Neural progenitor cell (in vitro differentiated cells): ENCODE data around the gene STARD9. TPM values are rescaled to one million over a fixed set of nuclear protein-coding genes. Genes with fewer than 3 reads are reported as not detected.

Experiments
- DNase-seq: peaks from one replicate; pipeline ENCODE4 v3.0.0-alpha.2; 2016; ENCODE audit warnings: low spot score
- H2AFZ ChIP-seq: fragments of 200-600 bp; sonication (generic); replicated peaks from 2 replicates; pipeline ENCODE4 v1.6.1; 2016; ENCODE audit warnings: antibody characterized with exemption
- H3F3A ChIP-seq: fragments of 200-600 bp; sonication (generic); 2 replicates; pipeline ENCODE4 v1.6.1; 2016; ENCODE audit warnings: antibody characterized with exemption, low read depth
- H3K27ac ChIP-seq: fragments of 200-600 bp; sonication (generic); 2 replicates; pipeline ENCODE4 v1.5.1; 2016; ENCODE audit warnings: mild to moderate bottlenecking
- H3K27me3 ChIP-seq: fragments of 200-600 bp; sonication (generic); 2 replicates; pipeline ENCODE4 v1.6.1; 2016; ENCODE audit warnings: mild to moderate bottlenecking, moderate library complexity
- H3K36me3 ChIP-seq: fragments of 200-600 bp; sonication (generic); 2 replicates; pipeline ENCODE4 v1.5.1; 2016
- H3K4me1 ChIP-seq: fragments of 200-600 bp; sonication (generic); 2 replicates; pipeline ENCODE4 v1.6.1; 2016; ENCODE audit warnings: mixed run types
- H3K4me2 ChIP-seq: fragments of 200-600 bp; sonication (generic); 2 replicates; pipeline ENCODE4 v1.6.1; 2016
- H3K4me3 ChIP-seq: fragments of 200-600 bp; sonication (generic); 2 replicates; pipeline ENCODE4 v1.5.1; 2016
- H3K79me2 ChIP-seq: fragments of 200-600 bp; sonication (generic); 2 replicates; pipeline ENCODE4 v1.6.1; 2016; ENCODE audit warnings: low read depth
- H3K9ac ChIP-seq: fragments of 200-600 bp; sonication (generic); 2 replicates; pipeline ENCODE4 v1.6.1; 2016
- H3K9me3 ChIP-seq: fragments of 200-600 bp; sonication (generic); 2 replicates; pipeline ENCODE4 v1.5.1; 2016; ENCODE audit warnings: low read depth
- H4K20me1 ChIP-seq: fragments of 200-600 bp; sonication (generic); 2 replicates; pipeline ENCODE4 v1.6.1; 2016; ENCODE audit warnings: low read depth
- H3K27ac Mint-ChIP-seq: 3 replicates; pipeline ENCODE4 v1.8.0; 2021; ENCODE audit warnings: mixed read lengths
- H3K27me3 Mint-ChIP-seq: 2 replicates; pipeline ENCODE4 v1.8.0; 2022; ENCODE audit warnings: low read depth, mild to moderate bottlenecking, inconsistent platforms, moderate library complexity, mixed read lengths; ENCODE audit not compliant: insufficient read depth
- H3K36me3 Mint-ChIP-seq: 3 replicates; pipeline ENCODE4 v1.8.0; 2021; ENCODE audit warnings: mixed read lengths
- H3K4me1 Mint-ChIP-seq: 3 replicates; pipeline ENCODE4 v1.8.0; 2021; ENCODE audit warnings: mixed read lengths
- H3K4me3 Mint-ChIP-seq: 3 replicates; pipeline ENCODE4 v1.8.0; 2021; ENCODE audit warnings: mild to moderate bottlenecking, moderate library complexity, mixed read lengths
- H3K9me3 Mint-ChIP-seq: 3 replicates; pipeline ENCODE4 v1.8.0; 2020; ENCODE audit warnings: mixed read lengths
- EZH2 ChIP-seq: fragments of 200-600 bp; sonication (generic); IDR thresholded peaks from 2 replicates; pipeline ENCODE4 v1.6.1; 2017; ENCODE audit warnings: antibody characterized with exemption, mild to moderate bottlenecking, moderate library complexity
- EZH2phosphoT487 ChIP-seq: fragments of 200-600 bp; sonication (generic); IDR thresholded peaks from 2 replicates; pipeline ENCODE4 v1.6.1; 2017; ENCODE audit warnings: antibody characterized with exemption
- total RNA-seq: library from RNA; depleted of rRNA; stranded (reverse); fragments of >200 nt; gene quantifications from 2 replicates; pipeline ENCODE4 v1.2.3, GENCODE V29; 2015; ENCODE audit warnings: low replicate concordance
- TF ChIP-seq, protein P1 (sequence below): fragments of 200-600 bp; sonication (generic); IDR thresholded peaks from 2 replicates; pipeline ENCODE4 v1.5.1; 2017; ENCODE audit warnings: antibody characterized with exemption, mild to moderate bottlenecking

The STARD9 gene
- total RNA-seq, 1 donor from 2014 or later: 11.9 TPM

DNA sequence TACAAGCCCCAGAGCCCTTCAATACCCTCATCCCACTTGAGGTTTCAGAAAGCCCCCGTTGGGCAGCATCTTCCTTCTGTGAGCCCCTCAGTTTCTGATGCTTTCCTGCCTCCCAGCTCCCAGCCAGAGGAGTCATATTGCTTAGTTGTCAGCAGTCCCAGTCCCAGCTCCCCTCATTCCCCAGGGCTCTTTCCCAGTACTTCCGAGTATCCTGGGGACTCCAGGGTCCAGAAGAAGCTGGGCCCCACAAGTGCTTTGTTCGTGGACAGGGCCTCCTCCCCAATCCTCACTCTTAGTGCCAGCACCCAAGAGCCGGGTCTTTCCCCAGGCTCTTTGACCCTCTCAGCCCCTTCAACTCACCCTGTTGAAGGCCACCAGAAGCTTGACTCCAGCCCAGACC, 117.6 kb downstream of the STARD9 start:
- H3K27me3 Mint-ChIP-seq: peaks cover 6% of the 10 kb centered on the region
- no peak overlapping the region for H3K27ac Mint-ChIP-seq
- H3K9ac ChIP-seq: no peak overlapping the region
- no peaks in the 10 kb centered on the region for H3K36me3 ChIP-seq
- no peaks in the 10 kb centered on the region for H3K27me3 ChIP-seq
- H3K9me3 Mint-ChIP-seq: no peaks in the 10 kb centered on the region
- H3K4me3 Mint-ChIP-seq: no peak overlapping the region
- H3K4me2 ChIP-seq: no peak overlapping the region
- H2AFZ ChIP-seq: no peak overlapping the region
- H3F3A ChIP-seq: no peaks in the 10 kb centered on the region
- H3K27ac ChIP-seq: no peak overlapping the region
- peaks cover 26% of the 10 kb centered on the region for H3K36me3 Mint-ChIP-seq
- no peak for TF ChIP-seq EZH2phosphoT487
- TF ChIP-seq, protein P1, sequence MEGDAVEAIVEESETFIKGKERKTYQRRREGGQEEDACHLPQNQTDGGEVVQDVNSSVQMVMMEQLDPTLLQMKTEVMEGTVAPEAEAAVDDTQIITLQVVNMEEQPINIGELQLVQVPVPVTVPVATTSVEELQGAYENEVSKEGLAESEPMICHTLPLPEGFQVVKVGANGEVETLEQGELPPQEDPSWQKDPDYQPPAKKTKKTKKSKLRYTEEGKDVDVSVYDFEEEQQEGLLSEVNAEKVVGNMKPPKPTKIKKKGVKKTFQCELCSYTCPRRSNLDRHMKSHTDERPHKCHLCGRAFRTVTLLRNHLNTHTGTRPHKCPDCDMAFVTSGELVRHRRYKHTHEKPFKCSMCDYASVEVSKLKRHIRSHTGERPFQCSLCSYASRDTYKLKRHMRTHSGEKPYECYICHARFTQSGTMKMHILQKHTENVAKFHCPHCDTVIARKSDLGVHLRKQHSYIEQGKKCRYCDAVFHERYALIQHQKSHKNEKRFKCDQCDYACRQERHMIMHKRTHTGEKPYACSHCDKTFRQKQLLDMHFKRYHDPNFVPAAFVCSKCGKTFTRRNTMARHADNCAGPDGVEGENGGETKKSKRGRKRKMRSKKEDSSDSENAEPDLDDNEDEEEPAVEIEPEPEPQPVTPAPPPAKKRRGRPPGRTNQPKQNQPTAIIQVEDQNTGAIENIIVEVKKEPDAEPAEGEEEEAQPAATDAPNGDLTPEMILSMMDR: no peak
- no peak for TF ChIP-seq EZH2
- H3K9me3 ChIP-seq: no peaks in the 10 kb centered on the region
- no peak for DNase-seq
- no peaks in the 10 kb centered on the region for H3K4me1 ChIP-seq
- H3K79me2 ChIP-seq: no peaks in the 10 kb centered on the region
- no peak overlapping the region for H3K4me3 ChIP-seq
- H3K4me1 Mint-ChIP-seq: no peaks in the 10 kb centered on the region
- no peaks in the 10 kb centered on the region for H4K20me1 ChIP-seq

DNA sequence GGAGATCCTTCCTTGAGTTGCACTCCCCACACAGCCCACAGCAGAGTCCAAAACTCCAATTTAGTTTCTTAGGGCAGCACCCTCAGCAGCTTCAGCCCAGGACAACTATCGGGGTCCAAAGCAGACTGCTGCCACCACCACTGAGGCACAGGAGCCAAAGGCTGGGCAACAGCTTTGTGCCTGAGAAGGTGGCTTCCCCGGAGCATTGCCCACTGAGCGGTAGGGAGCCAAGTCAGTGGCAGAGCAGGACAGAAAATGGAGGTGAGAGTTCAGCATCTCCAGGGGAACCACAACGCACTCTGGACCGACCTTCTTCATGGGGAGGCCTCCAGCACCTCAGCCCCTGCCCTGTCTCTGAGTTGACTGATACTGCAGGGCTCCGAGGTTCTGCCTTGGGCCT, 118.1 kb downstream of the STARD9 start:
- no peaks in the 10 kb centered on the region for H4K20me1 ChIP-seq
- Mint-ChIP-seq H3K4me1 (no peaks in the 10 kb centered on the region), H3K9me3 (no peaks in the 10 kb centered on the region), H3K4me3 (no peak overlapping the region), H3K27ac (no peak overlapping the region), H3K36me3 (peaks cover 27% of the 10 kb centered on the region), H3K27me3 (peaks cover 6% of the 10 kb centered on the region)
- H3K79me2 ChIP-seq: no peaks in the 10 kb centered on the region
- H3K4me1 ChIP-seq: no peaks in the 10 kb centered on the region
- H3K36me3 ChIP-seq: no peaks in the 10 kb centered on the region
- DNase-seq: no peak
- no peaks in the 10 kb centered on the region for H3K9me3 ChIP-seq
- H3K27me3 ChIP-seq: no peaks in the 10 kb centered on the region
- no peak overlapping the region for H3K27ac ChIP-seq
- no peak overlapping the region for H3K4me3 ChIP-seq
- H2AFZ ChIP-seq: no peak overlapping the region
- H3K4me2 ChIP-seq: no peak overlapping the region
- H3F3A ChIP-seq: no peaks in the 10 kb centered on the region
- TF ChIP-seq EZH2phosphoT487: no peak
- TF ChIP-seq, protein P1: no peak
- TF ChIP-seq EZH2: no peak
- H3K9ac ChIP-seq: no peak overlapping the region

DNA sequence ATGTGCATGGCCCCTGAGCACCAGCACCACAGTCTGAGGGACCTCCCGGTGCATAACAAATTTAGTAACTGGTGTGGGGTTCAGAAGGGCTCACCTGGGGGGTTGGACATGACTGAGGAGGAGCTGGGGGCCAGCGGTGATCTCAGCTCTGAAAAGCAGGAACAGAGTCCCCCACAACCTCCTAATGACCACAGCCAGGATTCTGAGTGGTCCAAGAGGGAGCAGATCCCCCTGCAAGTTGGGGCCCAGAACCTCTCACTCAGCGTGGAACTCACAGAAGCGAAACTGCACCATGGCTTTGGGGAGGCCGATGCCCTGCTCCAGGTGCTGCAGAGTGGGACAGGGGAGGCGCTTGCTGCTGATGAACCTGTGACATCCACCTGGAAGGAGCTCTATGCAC, 118.5 kb downstream of the STARD9 start:
- Mint-ChIP-seq H3K36me3 (peaks cover 30% of the 10 kb centered on the region), H3K4me3 (no peak overlapping the region), H3K27ac (no peak overlapping the region), H3K4me1 (no peaks in the 10 kb centered on the region), H3K27me3 (peaks cover 4% of the 10 kb centered on the region), H3K9me3 (no peaks in the 10 kb centered on the region)
- TF ChIP-seq EZH2 (no peak), EZH2phosphoT487 (no peak)
- TF ChIP-seq, protein P1: no peak
- Histone ChIP-seq H3K36me3 (no peaks in the 10 kb centered on the region), H3K9ac (no peak overlapping the region), H3K4me2 (no peak overlapping the region), H3K79me2 (no peaks in the 10 kb centered on the region), H3K4me3 (no peak overlapping the region), H2AFZ (no peak overlapping the region), H3K27me3 (no peaks in the 10 kb centered on the region), H4K20me1 (no peaks in the 10 kb centered on the region), H3F3A (no peaks in the 10 kb centered on the region), H3K4me1 (no peaks in the 10 kb centered on the region), H3K9me3 (no peaks in the 10 kb centered on the region), H3K27ac (no peak overlapping the region)
- no peak for DNase-seq
